Astrocyte of the cerebellum (primary cell): ENCODE data around the gene GLUD2.
"Not testable (repeated sequence)": the region's sequence is repeated elsewhere in the genome, so short reads cannot be mapped to it uniquely, and the experiment has no call there.

Experiments
- DNase-seq: peaks from one replicate; pipeline ENCODE4 v3.0.0-alpha.2; 2011; ENCODE audit warnings: low read depth
- H3K4me3 ChIP-seq: 2 replicates; pipeline ENCODE4 v1.5.1; 2011; ENCODE audit warnings: mild to moderate bottlenecking, low read depth, low read length, moderate library complexity
- CTCF ChIP-seq: IDR thresholded peaks from 2 replicates; pipeline ENCODE4 v1.5.1; 2012; ENCODE audit warnings: low read length, low read depth, moderate library complexity, mild to moderate bottlenecking; ENCODE audit errors: missing control alignments
- in situ Hi-C: cut with HindIII; loops from 2 replicates; pipeline ENCODE4 v1.10.0; 2017; ENCODE audit warnings: low sequenced_read_pairs

Gene GLUD2

GRCh38 chrX:121047441-121048419 is at the start of gene GLUD2:
Gene GLUD2 (plus strand): TSS chrX:121047610. CDS start chrX:121047685, 75 bp downstream.
- peak; percentile 34 for TF ChIP-seq CTCF
- DNase-seq, in situ Hi-C loops: not testable (repeated sequence)
- peak within 1 kb of the TSS; percentile 34 for H3K4me3 ChIP-seq

- in situ Hi-C loops: no loop called here
- no peak for TF ChIP-seq CTCF
- no peak for DNase-seq
- no peak overlapping the region for H3K4me3 ChIP-seq
Measured at GRCh38 chrX:120999413-120999812, 48.0 kb upstream of the GLUD2 start.

GRCh38 chrX:121000589-121000988 is 46.8 kb upstream of the GLUD2 start:
- DNase-seq: no peak
- in situ Hi-C loops: no loop called here
- no peak overlapping the region for H3K4me3 ChIP-seq
- TF ChIP-seq CTCF: peak; percentile 4

GRCh38 chrX:121008920-121009319 is 38.5 kb upstream of the GLUD2 start:
- no peak for DNase-seq
- H3K4me3 ChIP-seq: no peak overlapping the region
- no peak for TF ChIP-seq CTCF
- in situ Hi-C loops: no loop called here

GRCh38 chrX:121009764-121010163 is 37.6 kb upstream of the GLUD2 start:
- TF ChIP-seq CTCF: no peak
- H3K4me3 ChIP-seq: no peak overlapping the region
- DNase-seq: no peak
- in situ Hi-C loops: no loop called here

- no peak for TF ChIP-seq CTCF
- in situ Hi-C loops: no loop called here
Measured at GRCh38 chrX:121010218-121010617, 37.2 kb upstream of the GLUD2 start.

More at GRCh38 chrX:121010218-121010617, 37.2 kb upstream of the GLUD2 start:
- DNase-seq: no peak
- H3K4me3 ChIP-seq: no peak overlapping the region
